Activated CD8-positive, alpha-beta memory T cell treated with anti-CD3 and anti-CD28 coated beads, Interleukin-2, amount 10 ng/mL, durations not matched to agents 7 days and 5 days (primary cell): ENCODE data around the gene SLC2A13. TPM values are rescaled to one million over a fixed set of nuclear protein-coding genes. Genes with fewer than 3 reads are reported as not detected.

Experiments
- ATAC-seq: fragments of 150-1000 bp; cut with Tn5 transposase; one replicate; pipeline ENCODE4 v1.10.0; 2021; ENCODE audit warnings: moderate library complexity
- CTCF ChIA-PET: fragments of 350-600 bp; sonication (Branson Sonifier 250); formaldehyde crosslinking; loops from one replicate; lab custom pipeline; 2021; ENCODE audit warnings: antibody characterized with exemption; lab: Charles Lee
- DNase-seq: peaks from one replicate; pipeline ENCODE4 v3.0.0-alpha.2; 2020
- H3K27ac Mint-ChIP-seq: one replicate; pipeline ENCODE4 v1.8.0; 2021; ENCODE audit warnings: mild to moderate bottlenecking, mixed read lengths
- H3K27me3 Mint-ChIP-seq: one replicate; pipeline ENCODE4 v1.8.0; 2021; ENCODE audit warnings: mixed read lengths
- H3K36me3 Mint-ChIP-seq: one replicate; pipeline ENCODE4 v1.8.0; 2021; ENCODE audit warnings: mild to moderate bottlenecking, mixed read lengths
- H3K4me1 Mint-ChIP-seq: one replicate; pipeline ENCODE4 v1.8.0; 2021; ENCODE audit warnings: mixed read lengths
- H3K4me3 Mint-ChIP-seq: one replicate; pipeline ENCODE4 v1.8.0; 2021; ENCODE audit warnings: mild to moderate bottlenecking, moderate library complexity, mixed read lengths
- H3K9me3 Mint-ChIP-seq: one replicate; pipeline ENCODE4 v1.8.0; 2022; ENCODE audit warnings: low read depth, mixed read lengths
- total RNA-seq, 2 experiments: library from RNA; stranded (reverse); gene quantifications; one replicate each; pipeline ENCODE4 v1.2.3, GENCODE V29; 2021

The SLC2A13 gene
- total RNA-seq, 2 experiments from 2014 or later: 7.8 to 8.0 TPM

GRCh38 chr12:40099423-40099853 is 6.4 kb downstream of the SLC2A13 start:
- Mint-ChIP-seq H3K4me1 (peaks cover 13% of the 10 kb centered on the region), H3K9me3 (no peaks in the 10 kb centered on the region), H3K27ac (no peak overlapping the region), H3K27me3 (peaks cover 3% of the 10 kb centered on the region), H3K4me3 (no peak overlapping the region), H3K36me3 (peaks cover 1% of the 10 kb centered on the region)
- CTCF ChIA-PET: interaction anchor here (1.3 kb wide), 1 partner anchor 88 kb away, joined by 4 read pairs; no protein-coding TSS in a partner anchor
- ATAC-seq (no peak), DNase-seq (no peak)

GRCh38 chr12:40098406-40099145 is 7.3 kb downstream of the SLC2A13 start:
- DNase-seq (no peak), ATAC-seq (no peak)
- Mint-ChIP-seq H3K27me3 (no peaks in the 10 kb centered on the region), H3K4me1 (peaks cover 7% of the 10 kb centered on the region), H3K4me3 (no peak overlapping the region), H3K9me3 (no peaks in the 10 kb centered on the region), H3K27ac (no peak overlapping the region), H3K36me3 (peaks cover 1% of the 10 kb centered on the region)
- CTCF ChIA-PET: no interaction called here

- DNase-seq (no peak), ATAC-seq (no peak)
- H3K4me1 Mint-ChIP-seq: no peaks in the 10 kb centered on the region
- CTCF ChIA-PET: interaction anchor here (1.7 kb wide), 1 partner anchor 12 kb away, joined by 3 read pairs; the partner anchor contains the start of gene SLC2A13
- no peak overlapping the region for H3K4me3 Mint-ChIP-seq
- H3K9me3 Mint-ChIP-seq: no peaks in the 10 kb centered on the region
- no peak overlapping the region for H3K27ac Mint-ChIP-seq
- peaks cover 4% of the 10 kb centered on the region for H3K36me3 Mint-ChIP-seq
- H3K27me3 Mint-ChIP-seq: no peaks in the 10 kb centered on the region
Measured at GRCh38 chr12:40093512-40093911, 12.4 kb downstream of the SLC2A13 start.

- CTCF ChIA-PET: no interaction called here
- no peak for ATAC-seq
- no peak for DNase-seq
- H3K9me3 Mint-ChIP-seq: no peaks in the 10 kb centered on the region
- no peaks in the 10 kb centered on the region for H3K4me1 Mint-ChIP-seq
- H3K4me3 Mint-ChIP-seq: no peak overlapping the region
- H3K27ac Mint-ChIP-seq: no peak overlapping the region
- H3K36me3 Mint-ChIP-seq: peaks cover 4% of the 10 kb centered on the region
- no peaks in the 10 kb centered on the region for H3K27me3 Mint-ChIP-seq
Measured at GRCh38 chr12:40086471-40086870, 19.4 kb downstream of the SLC2A13 start.

- H3K27ac Mint-ChIP-seq: no peak overlapping the region
- H3K9me3 Mint-ChIP-seq: peaks cover 5% of the 10 kb centered on the region
- H3K4me1 Mint-ChIP-seq: no peaks in the 10 kb centered on the region
- ATAC-seq (no peak), DNase-seq (no peak)
- H3K36me3 Mint-ChIP-seq: peaks cover 4% of the 10 kb centered on the region
- H3K4me3 Mint-ChIP-seq: no peak overlapping the region
- H3K27me3 Mint-ChIP-seq: no peaks in the 10 kb centered on the region
- CTCF ChIA-PET: no interaction called here
Measured at GRCh38 chr12:40078266-40078665, 27.6 kb downstream of the SLC2A13 start.

- peaks cover 5% of the 10 kb centered on the region for H3K9me3 Mint-ChIP-seq
- peaks cover 2% of the 10 kb centered on the region for H3K36me3 Mint-ChIP-seq
- no peaks in the 10 kb centered on the region for H3K27me3 Mint-ChIP-seq
- H3K4me3 Mint-ChIP-seq: no peak overlapping the region
- ATAC-seq (no peak), DNase-seq (no peak)
- CTCF ChIA-PET: no interaction called here
- no peak overlapping the region for H3K27ac Mint-ChIP-seq
- no peaks in the 10 kb centered on the region for H3K4me1 Mint-ChIP-seq
Measured at GRCh38 chr12:40075458-40075857, 30.4 kb downstream of the SLC2A13 start.

GRCh38 chr12:40068416-40068815 is 37.5 kb downstream of the SLC2A13 start:
- Mint-ChIP-seq H3K4me1 (no peaks in the 10 kb centered on the region), H3K27me3 (no peaks in the 10 kb centered on the region), H3K27ac (no peak overlapping the region), H3K4me3 (no peak overlapping the region), H3K36me3 (no peaks in the 10 kb centered on the region), H3K9me3 (no peaks in the 10 kb centered on the region)
- DNase-seq (no peak), ATAC-seq (no peak)
- CTCF ChIA-PET: interaction anchor here (0.8 kb wide), 1 partner anchor 39 kb away, joined by 3 read pairs; no protein-coding TSS in a partner anchor

GRCh38 chr12:40065636-40066035 is 40.2 kb downstream of the SLC2A13 start:
- no peaks in the 10 kb centered on the region for H3K4me1 Mint-ChIP-seq
- CTCF ChIA-PET: no interaction called here
- no peaks in the 10 kb centered on the region for H3K27me3 Mint-ChIP-seq
- DNase-seq (no peak), ATAC-seq (no peak)
- H3K4me3 Mint-ChIP-seq: no peak overlapping the region
- no peak overlapping the region for H3K27ac Mint-ChIP-seq
- H3K9me3 Mint-ChIP-seq: no peaks in the 10 kb centered on the region
- H3K36me3 Mint-ChIP-seq: no peaks in the 10 kb centered on the region

GRCh38 chr12:40063414-40063813 is 42.5 kb downstream of the SLC2A13 start:
- no peak for ATAC-seq
- Mint-ChIP-seq H3K9me3 (no peaks in the 10 kb centered on the region), H3K27ac (no peak overlapping the region), H3K4me1 (no peaks in the 10 kb centered on the region), H3K27me3 (no peaks in the 10 kb centered on the region), H3K4me3 (no peak overlapping the region), H3K36me3 (no peaks in the 10 kb centered on the region)
- DNase-seq: no peak
- CTCF ChIA-PET: no interaction called here

- Mint-ChIP-seq H3K4me3 (no peak overlapping the region), H3K27ac (no peak overlapping the region), H3K4me1 (no peaks in the 10 kb centered on the region), H3K9me3 (no peaks in the 10 kb centered on the region), H3K27me3 (no peaks in the 10 kb centered on the region), H3K36me3 (peaks cover 2% of the 10 kb centered on the region)
- DNase-seq: no peak
- CTCF ChIA-PET: interaction anchor here (0.8 kb wide), 1 partner anchor 47 kb away, joined by 3 read pairs; no protein-coding TSS in a partner anchor
- ATAC-seq: no peak
Measured at GRCh38 chr12:40058721-40059190, 47.1 kb downstream of the SLC2A13 start.

GRCh38 chr12:40056373-40056772 is 49.5 kb downstream of the SLC2A13 start:
- no peak for ATAC-seq
- CTCF ChIA-PET: no interaction called here
- no peaks in the 10 kb centered on the region for H3K4me1 Mint-ChIP-seq
- H3K27me3 Mint-ChIP-seq: no peaks in the 10 kb centered on the region
- H3K27ac Mint-ChIP-seq: no peak overlapping the region
- peaks cover 2% of the 10 kb centered on the region for H3K36me3 Mint-ChIP-seq
- DNase-seq: no peak
- H3K4me3 Mint-ChIP-seq: no peak overlapping the region
- no peaks in the 10 kb centered on the region for H3K9me3 Mint-ChIP-seq

- no peaks in the 10 kb centered on the region for H3K4me1 Mint-ChIP-seq
- H3K4me3 Mint-ChIP-seq: no peak overlapping the region
- H3K36me3 Mint-ChIP-seq: peaks cover 2% of the 10 kb centered on the region
- H3K27me3 Mint-ChIP-seq: no peaks in the 10 kb centered on the region
- H3K27ac Mint-ChIP-seq: no peak overlapping the region
- no peak for DNase-seq
- H3K9me3 Mint-ChIP-seq: no peaks in the 10 kb centered on the region
- no peak for ATAC-seq
- CTCF ChIA-PET: no interaction called here
Measured at GRCh38 chr12:40055776-40056175, 50.1 kb downstream of the SLC2A13 start.

GRCh38 chr12:40055228-40055579 is 50.7 kb downstream of the SLC2A13 start:
- Mint-ChIP-seq H3K36me3 (peaks cover 2% of the 10 kb centered on the region), H3K4me1 (no peaks in the 10 kb centered on the region), H3K4me3 (no peak overlapping the region), H3K9me3 (no peaks in the 10 kb centered on the region), H3K27me3 (no peaks in the 10 kb centered on the region), H3K27ac (no peak overlapping the region)
- no peak for ATAC-seq
- DNase-seq: no peak
- CTCF ChIA-PET: no interaction called here

- Mint-ChIP-seq H3K4me3 (no peak overlapping the region), H3K27me3 (no peaks in the 10 kb centered on the region), H3K4me1 (no peaks in the 10 kb centered on the region), H3K36me3 (peaks cover 2% of the 10 kb centered on the region), H3K9me3 (no peaks in the 10 kb centered on the region), H3K27ac (no peak overlapping the region)
- CTCF ChIA-PET: no interaction called here
- no peak for DNase-seq
- ATAC-seq: no peak
Measured at GRCh38 chr12:40054555-40055227, 51.2 kb downstream of the SLC2A13 start.
